Activated CD8-positive, alpha-beta memory T cell treated with anti-CD3 and anti-CD28 coated beads for 36 hours (primary cell): Measurements from ENCODE around the gene DNM3. TPM values are rescaled to one million over a fixed set of nuclear protein-coding genes. Genes with fewer than 3 reads are reported as not detected.
"Not testable (repeated sequence)": the region's sequence is repeated elsewhere in the genome, so short reads cannot be mapped to it uniquely, and the experiment has no call there.

Experiments
- CTCF ChIA-PET: fragments of 350-600 bp; sonication (Branson Sonifier 250); formaldehyde crosslinking; loops from one replicate; lab custom pipeline; 2021; ENCODE audit warnings: antibody characterized with exemption; lab: Charles Lee
- POLR2A ChIA-PET: fragments of 350-600 bp; sonication (Branson Sonifier 250); formaldehyde crosslinking; loops from one replicate; lab custom pipeline; 2021; ENCODE audit warnings: antibody characterized with exemption; lab: Charles Lee
- total RNA-seq, 2 experiments: library from RNA; stranded (reverse); gene quantifications; one replicate each; pipeline ENCODE4 v1.2.3, GENCODE V29; 2021

Gene DNM3
- total RNA-seq, 2 experiments from 2014 or later: 0.57 to 0.78 TPM

DNA sequence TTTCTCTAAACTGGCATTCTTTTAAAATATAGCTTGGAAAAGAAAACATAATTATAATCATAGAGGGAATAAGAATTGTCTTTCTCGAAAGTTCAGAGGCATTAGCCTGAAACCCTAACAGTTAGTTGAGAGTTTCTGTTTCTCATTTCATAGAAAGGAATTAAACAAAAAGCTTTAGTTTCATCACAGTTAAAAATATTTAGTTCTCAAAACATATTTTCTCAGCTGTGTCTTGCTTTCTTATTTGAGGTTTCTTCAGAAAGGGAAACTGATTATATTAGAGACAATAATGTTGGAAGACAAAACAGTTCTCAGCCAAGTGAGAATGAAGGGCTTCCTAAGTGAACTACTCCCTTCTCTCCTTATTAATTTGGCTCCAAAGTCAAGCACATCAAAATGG lies 503.8 kb downstream of the DNM3 start:
- ChIA-PET CTCF (interaction anchor here (1.2 kb wide), 1 partner anchor 32 kb away, joined by 3 read pairs; no protein-coding TSS in a partner anchor), POLR2A (no interaction called here)

DNA sequence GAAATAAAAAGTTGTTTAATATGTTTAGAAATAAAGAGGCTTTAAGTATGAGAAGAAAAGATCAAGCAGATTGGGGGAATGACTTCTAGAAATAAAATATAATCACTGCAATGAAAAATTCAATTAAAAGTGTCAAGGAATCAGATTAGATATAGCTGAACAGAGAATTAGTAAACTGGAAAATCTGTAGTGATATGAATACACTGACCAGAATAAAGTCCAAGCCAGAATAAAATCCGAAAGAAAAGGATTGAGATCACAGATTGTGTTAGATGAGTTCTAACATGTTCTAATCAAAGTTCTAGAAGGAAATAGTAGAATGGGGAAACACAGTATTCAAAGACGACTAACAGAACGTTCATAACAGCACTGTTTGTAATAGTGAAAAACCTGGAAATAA lies 506.1 kb downstream of the DNM3 start:
- CTCF ChIA-PET: interaction anchor here (1.0 kb wide), 1 partner anchor 11 kb away, joined by 3 read pairs; no protein-coding TSS in a partner anchor

DNA sequence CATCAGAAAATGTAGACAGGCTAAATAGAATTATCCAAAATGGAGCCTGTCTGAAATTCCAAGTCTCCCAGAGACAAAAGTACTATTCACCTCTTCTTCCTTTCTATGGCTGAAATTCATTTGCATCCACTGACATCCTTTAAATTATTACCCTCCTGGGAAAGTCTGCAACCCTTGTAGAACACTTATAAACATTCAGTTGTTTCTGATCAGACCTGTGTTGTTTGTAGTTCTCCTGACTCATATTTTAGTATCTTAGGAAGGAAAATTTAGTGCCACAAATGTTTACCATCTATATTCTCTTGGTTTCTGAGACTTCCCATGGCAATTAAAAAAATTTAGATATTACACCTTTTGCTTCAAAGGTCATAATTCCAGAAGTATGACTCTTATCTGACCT lies 509.6 kb downstream of the DNM3 start:
- POLR2A ChIA-PET: no interaction called here
- CTCF ChIA-PET: no interaction called here

More for the DNA sequence above, 506.1 kb downstream of the DNM3 start:
- POLR2A ChIA-PET: no interaction called here

DNA sequence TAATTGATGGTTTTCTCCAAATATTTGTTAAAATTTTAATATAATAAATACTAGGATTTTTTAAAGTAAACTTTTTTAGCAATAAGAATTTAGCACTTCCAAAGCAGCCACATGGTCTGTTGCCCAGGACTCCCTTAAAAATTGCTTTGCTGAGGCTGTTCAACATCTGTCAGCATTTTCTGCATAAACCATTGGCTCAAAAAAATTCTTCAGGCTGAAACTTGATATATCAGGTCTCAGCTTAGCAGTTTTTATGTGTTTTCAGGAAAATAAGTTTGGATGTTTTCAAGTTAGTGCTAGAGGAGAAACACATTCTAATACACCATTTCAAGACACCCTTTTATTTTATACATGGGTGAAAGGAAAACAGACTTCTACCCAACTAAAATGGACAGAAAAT lies 510.0 kb downstream of the DNM3 start:
- ChIA-PET POLR2A (no interaction called here), CTCF (no interaction called here)

DNA sequence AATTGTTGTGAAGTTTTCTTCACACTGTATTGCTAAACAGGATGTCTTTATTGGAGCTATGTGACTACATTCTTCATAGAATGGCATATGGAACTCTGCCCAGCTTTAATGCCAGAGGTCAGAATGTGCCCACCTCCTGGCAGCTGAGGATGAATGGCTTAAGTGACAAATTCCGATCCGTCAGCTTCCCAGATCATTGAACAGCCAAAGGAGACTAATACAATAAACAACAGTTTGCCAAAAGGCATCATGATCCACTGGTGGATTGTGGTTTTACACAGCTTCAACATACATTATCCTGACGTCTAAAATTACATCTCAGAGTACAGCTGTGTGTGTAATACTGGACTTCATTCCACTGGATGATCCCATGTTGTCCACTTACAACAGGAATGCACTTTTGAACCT lies 510.5 kb downstream of the DNM3 start:
- ChIA-PET POLR2A (no interaction called here), CTCF (no interaction called here)

DNA sequence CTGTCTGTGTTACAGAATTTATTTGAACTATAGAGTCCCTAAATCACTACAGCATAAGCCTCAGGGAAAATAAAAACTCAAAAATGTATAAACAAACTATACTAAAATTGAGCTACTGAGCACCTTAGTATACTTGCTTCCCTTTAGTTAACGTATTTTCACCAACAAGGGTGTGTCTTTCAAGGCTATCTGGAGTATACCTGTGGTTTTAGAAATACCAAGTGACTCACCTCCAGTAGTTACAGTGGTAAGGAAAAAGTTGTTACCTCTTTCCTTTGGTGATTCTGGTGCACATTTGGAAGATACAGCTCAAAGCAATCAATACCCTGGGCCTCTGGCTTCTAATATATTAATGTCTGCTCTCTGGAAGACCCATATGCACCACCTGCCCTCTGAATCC lies 511.1 kb downstream of the DNM3 start:
- ChIA-PET CTCF (no interaction called here), POLR2A (no interaction called here)

DNA sequence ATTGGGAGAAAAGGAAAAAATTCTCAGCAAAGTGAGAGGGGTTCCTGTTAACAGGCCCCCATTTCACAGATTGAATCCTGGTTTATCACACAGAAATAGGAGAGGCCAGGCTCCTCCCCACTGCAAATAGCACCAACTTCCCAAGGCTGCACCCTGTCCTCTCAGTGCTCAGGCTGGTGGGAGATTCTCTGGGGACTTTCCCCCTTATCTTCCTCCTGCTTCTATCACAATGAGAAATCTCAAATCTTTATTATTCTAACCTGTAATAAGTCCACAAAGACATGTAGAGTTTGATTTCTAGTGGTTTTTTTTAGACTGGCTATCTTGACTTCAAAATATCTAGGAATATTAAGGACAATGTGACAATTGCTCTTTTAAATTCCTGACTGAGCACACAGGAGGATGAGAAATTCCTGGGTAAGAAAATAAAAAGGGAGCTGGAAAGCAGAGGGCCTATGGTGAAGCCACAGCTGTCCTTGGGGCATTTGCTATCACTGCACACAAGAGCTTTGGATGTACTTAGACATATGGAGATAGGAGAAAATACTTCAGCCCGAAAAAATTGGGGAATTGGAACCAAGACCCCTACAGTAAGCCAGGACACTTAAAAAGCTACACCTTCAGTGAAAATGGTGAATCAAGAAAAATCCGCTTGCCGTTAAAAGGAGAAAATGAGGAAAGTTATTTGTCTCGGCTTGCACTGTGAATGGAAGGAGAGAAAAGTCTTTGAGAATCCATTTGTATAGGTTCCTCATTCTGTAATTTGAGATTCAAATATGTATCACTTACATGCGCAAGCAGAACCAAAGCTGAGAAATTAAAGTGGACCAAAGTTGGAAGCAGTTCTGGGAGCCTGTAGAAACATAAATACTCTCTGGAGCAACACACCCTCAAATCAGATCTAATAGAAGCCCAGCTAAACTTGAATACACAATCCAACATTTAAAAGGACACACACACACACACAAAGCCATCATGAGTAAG lies 513.3 kb downstream of the DNM3 start:
- ChIA-PET POLR2A (no interaction called here), CTCF (no interaction called here)

DNA sequence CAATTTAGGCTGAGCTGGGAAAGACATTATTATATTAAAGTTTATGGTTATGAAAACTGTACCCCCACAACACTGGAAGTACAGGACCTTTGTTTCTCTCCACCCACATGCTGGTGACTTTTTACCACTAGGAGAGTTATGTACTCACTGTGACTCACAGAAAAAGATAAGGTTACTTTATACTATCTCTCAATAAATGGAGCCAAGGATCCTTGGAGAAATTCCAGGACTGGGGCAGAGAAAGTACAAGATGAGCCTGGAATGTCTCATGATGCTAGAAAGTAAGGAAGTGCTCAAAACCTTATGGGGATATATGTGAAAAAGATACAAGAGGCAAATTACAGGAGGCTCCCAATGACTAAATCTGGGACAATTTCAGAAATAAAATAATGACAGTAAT lies 515.3 kb downstream of the DNM3 start:
- POLR2A ChIA-PET: no interaction called here
- CTCF ChIA-PET: no interaction called here

DNA sequence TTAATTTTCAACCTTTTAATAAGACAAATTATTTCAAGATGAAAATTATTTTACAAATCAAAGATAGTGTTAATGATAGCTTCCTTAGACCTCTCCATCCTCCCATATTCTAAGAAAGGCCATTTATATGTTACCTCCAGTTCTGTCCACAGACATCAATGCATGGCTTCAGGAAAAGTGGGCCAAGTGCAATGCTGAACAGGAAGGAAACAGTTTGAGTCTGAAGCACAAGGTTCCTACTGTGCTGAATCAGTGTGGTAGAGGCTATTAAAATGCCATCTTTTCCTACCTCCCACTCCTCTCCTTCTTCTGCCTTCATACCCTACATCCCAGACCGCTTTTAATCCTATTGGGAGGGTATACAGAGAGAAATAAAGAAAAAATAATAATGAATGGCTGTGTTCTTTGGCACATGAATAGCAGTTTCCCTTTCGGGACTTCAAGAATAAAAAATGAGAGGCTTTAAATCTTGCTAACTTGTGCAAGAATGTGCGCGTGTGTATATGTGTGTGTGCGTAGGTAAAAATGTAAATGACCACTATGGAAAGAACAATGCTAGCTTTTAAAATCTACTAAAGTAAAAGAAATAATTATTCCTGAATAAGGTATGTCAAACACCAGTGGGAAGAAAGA lies 516.6 kb downstream of the DNM3 start:
- ChIA-PET CTCF (interaction anchor here (0.8 to 2.2 kb wide), 8 partner anchors 10 to 267 kb away, joined by 3 to 10 read pairs (median 4); no protein-coding TSS in a partner anchor), POLR2A (interaction anchor here (1.5 to 2.0 kb wide), 2 partner anchors 18 to 19 kb away, joined by 4 to 14 read pairs; no protein-coding TSS in a partner anchor)

DNA sequence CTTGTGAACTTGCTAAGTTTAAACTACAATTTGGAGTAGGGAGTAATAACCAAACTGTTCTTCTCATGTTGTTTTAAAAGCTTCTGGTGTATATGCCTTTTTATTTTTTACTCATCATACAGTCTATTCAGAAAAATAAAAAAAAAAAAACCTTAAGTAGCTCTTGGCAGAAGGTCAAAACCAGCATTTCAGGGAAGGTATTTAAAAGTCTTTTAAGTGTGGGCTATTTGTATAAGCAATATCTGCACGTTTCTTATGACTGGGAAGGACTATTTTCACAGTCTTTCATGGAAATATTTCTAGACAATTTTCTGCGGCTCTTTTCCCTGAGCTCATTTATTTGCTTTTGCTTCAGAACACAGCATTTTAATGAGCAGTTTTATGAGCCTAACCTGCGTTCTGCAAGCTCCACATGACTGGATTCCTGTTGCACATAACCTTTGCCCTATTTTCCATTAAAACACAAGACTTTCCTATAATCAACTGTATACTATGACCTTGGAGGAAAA lies 518.2 kb downstream of the DNM3 start:
- CTCF ChIA-PET: interaction anchor here (0.7 to 2.2 kb wide), 3 partner anchors 16 to 87 kb away, joined by 3 to 10 read pairs (median 4); no protein-coding TSS in a partner anchor
- POLR2A ChIA-PET: interaction anchor here (1.1 to 2.0 kb wide), 3 partner anchors 19 to 52 kb away, joined by 4 to 14 read pairs (median 5); no protein-coding TSS in a partner anchor

DNA sequence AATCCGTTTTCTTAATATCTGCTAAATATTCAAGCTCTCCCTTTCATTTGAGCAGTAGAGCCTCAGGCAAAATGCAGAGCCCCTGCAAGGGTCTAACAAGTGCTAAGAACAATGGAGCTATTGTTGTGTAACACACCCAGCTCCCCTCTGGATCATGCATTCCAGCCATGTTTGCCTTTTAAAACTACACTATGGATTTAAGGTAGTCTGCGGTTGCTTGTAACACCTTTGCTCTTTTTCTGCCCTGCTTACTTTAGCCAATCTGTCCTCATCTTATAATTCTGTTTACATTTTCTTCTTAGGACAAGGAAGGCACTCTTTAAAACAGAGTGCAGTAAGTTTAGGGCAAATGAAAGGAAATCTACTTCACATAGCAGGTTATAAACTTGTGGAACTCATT lies 519.2 kb downstream of the DNM3 start:
- POLR2A ChIA-PET: no interaction called here
- CTCF ChIA-PET: no interaction called here

DNA sequence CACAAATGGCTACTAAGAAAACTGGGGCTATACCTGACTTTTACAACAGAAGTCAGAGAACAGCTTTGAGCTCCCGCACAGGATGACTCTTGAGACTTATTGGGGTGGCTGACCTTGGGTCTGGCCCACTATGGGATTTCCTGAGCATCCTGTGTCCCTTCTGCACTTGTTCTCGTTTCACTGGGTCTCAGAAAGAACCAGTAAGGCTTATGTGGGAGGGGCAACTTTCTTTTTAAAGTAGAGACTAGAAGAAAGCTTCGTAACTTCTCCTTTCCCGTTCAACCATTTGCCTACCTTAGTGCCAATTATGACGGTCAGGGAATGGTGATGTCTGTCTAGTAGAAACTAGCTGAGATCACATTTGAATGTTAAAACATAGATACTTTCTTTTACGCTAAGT lies 519.7 kb downstream of the DNM3 start:
- ChIA-PET CTCF (interaction anchor here (0.7 kb wide), 1 partner anchor 23 kb away, joined by 3 read pairs; no protein-coding TSS in a partner anchor), POLR2A (no interaction called here)

DNA sequence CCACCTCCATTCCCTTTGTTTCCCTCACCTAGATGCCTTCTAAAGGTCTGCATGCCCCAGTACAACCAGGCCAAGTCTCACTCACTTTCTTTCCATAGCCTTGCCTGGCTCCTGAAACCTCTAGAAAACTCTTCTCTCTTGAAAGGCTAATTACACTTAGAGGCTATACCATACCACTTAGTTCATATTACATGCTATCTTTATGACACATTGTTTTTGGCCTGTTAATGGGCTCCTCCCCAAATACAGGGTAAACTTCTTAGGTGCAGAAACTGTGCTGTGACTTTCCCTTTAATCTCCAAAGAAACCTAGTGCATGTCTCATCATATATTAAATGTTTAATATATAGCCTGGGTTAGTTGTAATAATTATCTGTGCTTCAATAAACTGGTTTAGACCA lies 522.6 kb downstream of the DNM3 start:
- ChIA-PET CTCF (no interaction called here), POLR2A (no interaction called here)

DNA sequence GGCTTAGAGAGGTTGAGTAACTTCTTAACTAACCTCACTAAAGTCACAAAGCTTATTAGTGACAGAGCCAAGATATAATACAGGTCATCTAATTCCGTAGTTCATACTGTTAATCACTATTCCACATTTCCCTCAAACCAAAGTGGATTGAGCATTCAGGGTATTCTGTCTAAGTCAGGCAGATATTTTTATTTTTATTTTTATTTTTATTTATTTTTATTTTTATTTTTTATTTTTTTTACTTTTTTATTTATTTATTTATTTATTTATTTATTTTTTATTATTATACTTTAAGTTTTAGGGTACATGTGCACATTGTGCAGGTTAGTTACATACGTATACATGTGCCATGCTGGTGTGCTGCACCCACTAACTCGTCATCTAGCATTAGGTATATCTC lies 530.3 kb downstream of the DNM3 start:
- CTCF ChIA-PET, POLR2A ChIA-PET: not testable (repeated sequence)

DNA sequence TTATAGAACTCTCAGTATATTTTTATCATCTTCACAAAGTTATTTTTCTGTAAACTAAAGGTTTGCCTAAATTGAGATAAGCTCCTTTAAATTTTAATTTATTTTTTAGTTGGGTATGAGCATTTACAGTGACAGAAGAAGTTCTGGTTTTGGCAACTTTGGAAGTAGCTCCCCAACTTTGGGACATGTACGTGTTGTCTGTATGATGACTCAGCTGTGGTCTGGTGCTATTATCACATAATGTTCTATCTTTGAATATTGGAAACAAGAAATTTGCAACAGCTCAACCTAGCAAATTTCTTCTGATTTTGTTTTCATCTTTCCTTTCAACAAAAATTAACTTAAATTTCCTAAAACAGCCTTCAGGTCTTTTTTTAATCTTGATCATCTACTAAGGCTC lies 532.6 kb downstream of the DNM3 start:
- POLR2A ChIA-PET: no interaction called here
- CTCF ChIA-PET: interaction anchor here (1.4 kb wide), 1 partner anchor 15 kb away, joined by 4 read pairs; no protein-coding TSS in a partner anchor

DNA sequence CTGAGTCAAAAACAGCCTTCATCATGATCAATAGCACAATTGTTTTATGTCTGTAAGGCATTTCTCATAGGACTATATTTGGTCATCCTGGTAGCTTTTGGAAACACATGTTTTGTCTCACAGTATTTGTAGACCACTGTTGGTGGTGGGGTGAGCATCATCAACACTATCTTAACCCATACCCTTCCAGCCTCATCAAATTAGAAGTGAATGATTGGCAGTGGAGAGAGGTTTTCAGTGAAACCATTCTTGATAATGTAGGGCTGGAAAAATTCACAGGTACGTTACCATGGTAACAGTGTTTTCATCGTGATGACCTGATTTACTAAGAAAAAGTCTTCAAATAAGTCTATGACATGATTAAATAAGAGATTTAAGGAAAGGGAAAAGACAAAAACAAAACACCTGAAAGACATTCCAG lies 533.9 kb downstream of the DNM3 start:
- ChIA-PET CTCF (interaction anchor here (0.9 to 1.3 kb wide), 2 partner anchors 16 to 37 kb away, joined by 4 read pairs; no protein-coding TSS in a partner anchor), POLR2A (no interaction called here)

DNA sequence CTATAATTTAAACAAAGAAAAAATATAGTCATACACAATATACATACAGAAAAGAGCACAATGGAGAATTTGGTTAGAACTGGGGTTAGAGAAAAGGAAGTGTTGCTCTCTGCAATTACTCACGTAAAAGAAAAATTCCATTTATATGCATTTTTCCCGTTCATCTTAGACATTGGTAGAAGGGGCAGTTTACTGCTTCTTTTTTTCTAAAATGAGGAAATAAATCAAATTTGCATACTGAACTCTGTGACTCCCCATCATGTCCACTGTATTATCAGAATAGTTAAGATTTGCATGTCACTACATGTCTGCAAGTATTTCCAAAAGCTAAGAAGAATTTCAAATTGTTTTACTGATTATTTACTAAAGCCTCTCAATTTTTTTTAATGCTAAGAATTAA lies 535.1 kb downstream of the DNM3 start:
- CTCF ChIA-PET: interaction anchor here (1.0 to 1.3 kb wide), 2 partner anchors 17 to 31 kb away, joined by 3 to 4 read pairs; no protein-coding TSS in a partner anchor
- POLR2A ChIA-PET: no interaction called here

DNA sequence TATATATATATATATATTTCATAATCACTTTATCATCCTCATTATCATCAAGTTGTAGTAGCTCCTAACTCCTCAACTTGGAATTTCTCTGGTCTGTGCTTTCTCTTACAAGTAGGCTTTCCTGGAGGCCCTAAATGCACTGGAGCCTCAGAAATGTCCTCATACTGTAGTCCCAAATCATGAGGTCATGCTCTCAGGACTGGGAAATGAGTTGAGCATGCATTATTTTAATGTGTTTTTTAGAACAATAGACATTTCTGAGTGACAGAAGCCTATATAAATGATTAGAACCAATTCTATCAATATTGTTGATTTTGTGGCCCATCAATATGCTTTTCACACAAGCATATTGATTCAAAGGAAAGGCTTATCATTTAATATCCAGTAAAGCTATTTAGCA lies 536.3 kb downstream of the DNM3 start:
- CTCF ChIA-PET: interaction anchor here (1.0 to 1.3 kb wide), 2 partner anchors 22 to 33 kb away, joined by 3 read pairs; no protein-coding TSS in a partner anchor

DNA sequence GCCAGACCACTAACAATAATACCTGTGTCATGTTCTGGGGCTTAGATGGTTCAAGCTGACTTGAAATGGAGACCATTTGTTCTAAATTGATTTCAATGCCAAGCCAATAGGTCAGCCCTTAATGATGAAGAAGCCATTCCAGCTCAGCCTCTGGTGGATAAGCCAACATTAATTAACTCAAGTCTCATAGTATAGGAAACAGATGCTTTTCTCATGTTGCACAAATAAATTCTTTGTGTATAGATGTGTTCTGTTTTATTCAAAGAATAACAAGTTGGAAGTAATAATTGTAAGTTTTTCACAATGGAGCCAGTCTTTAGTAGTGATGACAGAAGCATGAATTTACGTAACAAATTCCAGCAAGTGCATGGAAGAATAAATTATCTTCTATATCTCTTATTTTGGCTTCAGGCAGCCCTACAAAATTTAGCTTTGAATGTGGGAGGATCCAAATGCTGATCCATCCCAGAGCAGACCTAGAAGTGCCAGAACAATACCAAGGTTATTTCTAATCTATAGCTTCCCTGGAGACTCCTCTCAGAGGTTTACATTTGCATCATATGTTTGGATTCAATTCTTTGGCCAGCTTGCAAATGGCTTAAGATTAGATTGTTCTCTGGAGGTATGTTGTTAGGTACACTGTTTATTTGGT lies 536.9 kb downstream of the DNM3 start:
- POLR2A ChIA-PET: no interaction called here
- CTCF ChIA-PET: interaction anchor here (1.2 to 1.3 kb wide), 2 partner anchors 21 to 40 kb away, joined by 3 read pairs; no protein-coding TSS in a partner anchor

More for the DNA sequence above, 536.3 kb downstream of the DNM3 start:
- POLR2A ChIA-PET: no interaction called here
